ENCODE measurements around the gene FASN.
"Not testable (repeated sequence)": the region's sequence is repeated elsewhere in the genome, so short reads cannot be mapped to it uniquely, and the experiment has no call there.

The FASN gene

DNA sequence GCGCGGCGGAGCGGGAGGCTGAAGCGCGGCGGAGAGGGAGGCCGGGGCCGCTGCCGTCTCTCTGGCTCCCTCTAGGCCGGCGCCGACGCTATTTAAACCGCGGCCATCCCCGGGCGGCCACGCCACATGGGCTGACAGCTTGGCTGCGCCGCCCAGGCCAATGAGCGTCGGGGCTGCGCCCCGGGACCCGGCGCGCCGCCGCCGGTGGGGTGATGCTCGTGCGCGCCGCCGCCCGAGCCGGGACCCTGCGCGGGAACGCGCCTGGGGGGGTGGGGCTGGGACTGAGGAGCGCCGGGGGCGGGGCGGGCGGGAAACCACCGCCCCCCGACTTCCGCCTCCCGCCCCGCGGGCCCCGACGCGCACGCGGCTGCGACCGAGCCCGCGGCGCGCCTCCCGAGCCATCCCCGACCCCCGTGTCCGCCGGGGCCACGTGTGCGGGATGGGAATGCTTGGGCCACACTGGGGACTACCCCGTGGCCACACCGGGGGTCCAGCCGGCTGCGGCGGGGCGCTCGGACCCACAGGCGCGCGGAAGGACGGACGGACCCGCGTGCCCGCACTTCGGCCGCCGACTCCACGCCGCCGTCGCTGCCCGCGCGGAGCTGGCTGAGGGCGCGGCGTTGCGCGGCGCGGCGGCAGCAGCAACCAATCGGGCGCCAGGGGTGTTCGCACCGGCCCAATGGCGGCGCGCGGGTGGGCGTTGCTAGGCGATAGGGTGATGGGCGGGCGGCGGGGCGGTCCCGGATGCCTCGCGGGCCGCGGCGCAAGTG, at the start of gene FASN:
FASN (minus strand) TSS at position 68 of the 770 bp plus-strand sequence. CDS start 1,791 bp downstream, outside the sequence.
- H3K27ac ChIP-seq (ENCODE audit: low read length), result peak within 1 kb of the TSS; percentile 75
- no peaks in the 10 kb centered on the region for H3K9me3 ChIP-seq (ENCODE audit: control insufficient read depth in 2 of 2, low read length in 2 of 2)
- H3K9ac ChIP-seq (ENCODE audit: low read length in 2 of 2), result peak within 1 kb of the TSS; percentile 75 to 76
- H3K4me3 ChIP-seq (ENCODE audit: low read length in 2 of 2), result peak within 1 kb of the TSS; percentile 59 to 76
- H3K27me3 ChIP-seq (ENCODE audit: control insufficient read depth in 1 of 2, insufficient read depth in 2 of 2, low read length in 2 of 2), result no peaks in the 10 kb centered on the region
- H3K4me1 ChIP-seq (ENCODE audit: control insufficient read depth, insufficient read depth, low read length), result peaks cover 36% of the 10 kb centered on the region
- H3K36me3 ChIP-seq (ENCODE audit: control insufficient read depth in 2 of 2, insufficient read depth in 2 of 2, low read length in 2 of 2), result peaks cover 5% of the 10 kb centered on the region in 2 donors

DNA sequence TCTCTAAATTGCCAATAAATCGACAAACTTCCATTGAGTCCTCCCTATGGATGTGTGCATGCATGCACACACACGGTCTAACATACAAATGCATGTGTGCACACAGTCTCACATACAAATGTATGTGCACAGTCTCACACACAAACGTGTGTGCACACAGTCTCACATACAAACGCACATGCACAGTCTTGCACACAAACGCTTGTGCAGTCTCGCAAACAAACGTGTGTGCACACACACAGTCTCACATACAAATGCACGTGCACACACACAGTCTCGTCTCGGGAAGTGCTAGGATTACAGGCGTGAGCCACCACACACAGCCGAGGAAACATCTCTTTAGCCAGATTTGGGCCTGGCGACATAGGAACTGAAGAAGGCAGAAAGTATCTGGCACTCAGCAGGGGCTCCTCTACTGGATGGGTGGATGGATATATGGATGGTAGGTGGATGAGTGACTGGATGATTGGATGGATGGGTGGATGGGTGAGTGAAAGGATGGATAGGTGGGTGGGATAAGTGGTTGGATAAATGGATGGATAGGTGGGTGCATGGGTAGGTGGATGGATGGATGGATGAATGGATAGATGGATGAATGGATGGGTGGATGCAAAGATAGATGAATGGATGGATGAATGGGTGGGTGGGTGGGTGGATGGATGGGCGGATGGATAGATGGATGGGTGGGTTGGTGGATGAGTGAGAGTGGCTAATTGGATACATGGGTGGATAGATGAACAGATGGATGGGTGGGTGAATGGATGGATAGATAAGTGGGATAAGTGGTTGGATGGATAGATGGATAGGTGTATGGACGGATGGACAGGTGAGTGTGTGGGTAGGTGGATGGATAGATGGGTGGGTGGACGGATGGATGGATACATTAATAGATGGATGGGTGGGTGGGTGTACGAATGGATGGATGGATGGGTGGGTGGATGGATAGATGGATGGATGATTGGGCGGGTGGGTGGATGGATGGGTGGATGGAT, 48.9 kb upstream of the FASN start:
- Histone ChIP-seq H3K36me3 (ENCODE audit: control insufficient read depth in 2 of 2, insufficient read depth in 2 of 2, low read length in 2 of 2) (peaks cover 0 to 6% of the 10 kb centered on the region in 2 donors), H3K27me3 (ENCODE audit: control insufficient read depth in 1 of 2, insufficient read depth in 2 of 2, low read length in 2 of 2) (no peaks in the 10 kb centered on the region), H3K4me1 (ENCODE audit: control insufficient read depth, insufficient read depth, low read length) (no peaks in the 10 kb centered on the region), H3K9me3 (ENCODE audit: control insufficient read depth in 2 of 2, low read length in 2 of 2) (no peaks in the 10 kb centered on the region), H3K4me3 (ENCODE audit: low read length in 2 of 2) (no peak overlapping the region), H3K9ac (ENCODE audit: low read length in 2 of 2) (no peak overlapping the region), H3K27ac (ENCODE audit: low read length) (no peak overlapping the region)

DNA sequence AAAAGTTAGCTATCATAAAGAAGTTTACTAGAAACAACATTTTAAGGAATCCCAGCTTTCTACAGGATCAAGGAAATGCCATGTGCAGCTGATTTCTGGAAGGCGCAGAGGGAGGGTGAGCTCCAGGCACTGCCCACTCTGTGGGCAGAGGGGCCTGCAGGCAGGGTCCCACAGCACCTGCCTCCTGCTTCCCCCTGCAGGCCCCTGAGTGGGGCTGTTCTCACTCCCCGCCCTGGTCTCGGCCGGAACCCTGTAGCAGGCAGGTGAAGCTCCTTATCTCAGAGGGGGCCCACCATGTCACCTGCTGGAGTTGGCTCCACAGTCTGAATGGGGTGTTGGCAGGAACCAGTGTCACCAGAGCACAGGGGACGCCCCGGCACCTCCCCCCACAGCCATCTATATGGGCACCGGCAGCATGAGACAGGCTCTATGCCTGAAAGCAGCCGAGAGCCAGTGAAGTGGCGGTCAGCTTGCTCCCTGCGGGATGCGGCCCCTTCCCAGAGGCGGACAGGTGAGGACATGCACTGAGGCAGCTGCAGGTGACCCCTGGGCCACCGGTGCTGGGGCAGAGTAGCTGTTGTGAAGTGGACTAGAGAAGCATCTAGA, 47.6 kb upstream of the FASN start:
- Histone ChIP-seq H3K9me3 (ENCODE audit: control insufficient read depth in 2 of 2, low read length in 2 of 2) (no peaks in the 10 kb centered on the region), H3K27ac (ENCODE audit: low read length) (no peak overlapping the region), H3K27me3 (ENCODE audit: control insufficient read depth in 1 of 2, insufficient read depth in 2 of 2, low read length in 2 of 2) (no peaks in the 10 kb centered on the region), H3K9ac (ENCODE audit: low read length in 2 of 2) (no peak overlapping the region), H3K4me1 (ENCODE audit: control insufficient read depth, insufficient read depth, low read length) (no peaks in the 10 kb centered on the region), H3K36me3 (ENCODE audit: control insufficient read depth in 2 of 2, insufficient read depth in 2 of 2, low read length in 2 of 2) (peaks cover 0 to 6% of the 10 kb centered on the region in 2 donors), H3K4me3 (ENCODE audit: low read length in 2 of 2) (no peak overlapping the region)

DNA sequence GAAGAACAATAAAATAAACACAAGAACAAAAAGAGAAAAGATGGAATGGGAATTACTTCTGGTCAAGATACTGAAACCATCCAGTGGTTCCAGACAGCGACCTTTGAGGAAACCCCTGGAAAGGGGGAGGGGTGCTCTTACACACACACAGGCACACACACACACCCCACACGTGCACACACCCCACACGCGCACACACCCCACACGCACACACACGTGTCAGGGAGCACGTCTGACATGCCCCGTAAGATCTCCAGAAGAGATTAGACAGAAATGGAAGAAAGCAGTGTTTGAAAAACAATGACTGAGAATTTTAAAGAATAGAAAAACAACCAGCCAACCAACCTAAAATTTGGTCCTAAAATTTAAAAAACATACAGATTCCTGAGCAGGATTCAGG, 45.3 kb upstream of the FASN start:
- Histone ChIP-seq H3K9ac (ENCODE audit: low read length in 2 of 2) (no peak overlapping the region), H3K27ac (ENCODE audit: low read length) (no peak overlapping the region), H3K4me3 (ENCODE audit: low read length in 2 of 2) (no peak overlapping the region), H3K9me3 (ENCODE audit: control insufficient read depth in 2 of 2, low read length in 2 of 2) (no peaks in the 10 kb centered on the region), H3K4me1 (ENCODE audit: control insufficient read depth, insufficient read depth, low read length) (no peaks in the 10 kb centered on the region), H3K27me3 (ENCODE audit: control insufficient read depth in 1 of 2, insufficient read depth in 2 of 2, low read length in 2 of 2) (no peaks in the 10 kb centered on the region), H3K36me3 (ENCODE audit: control insufficient read depth in 2 of 2, insufficient read depth in 2 of 2, low read length in 2 of 2) (peaks cover 0 to 6% of the 10 kb centered on the region in 2 donors)

DNA sequence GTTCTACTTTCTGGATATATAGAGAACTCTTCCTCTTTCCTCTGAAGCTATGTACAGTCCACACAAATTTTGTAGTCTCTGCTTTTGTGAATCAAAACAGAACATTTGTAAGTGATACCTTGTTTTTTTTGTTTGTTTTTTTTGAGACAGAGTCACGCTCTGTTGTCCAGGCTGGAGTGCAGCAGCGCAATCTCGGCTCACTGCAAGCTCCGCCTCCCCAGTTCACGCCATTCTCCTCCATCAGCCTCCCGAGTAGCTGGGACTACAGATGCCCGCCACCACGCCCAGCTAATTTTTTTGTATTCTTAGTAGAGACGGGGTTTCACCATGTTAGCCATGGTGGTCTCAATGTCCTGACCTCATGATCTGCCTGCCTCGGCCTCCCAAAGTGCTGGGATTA, 41.9 kb upstream of the FASN start:
- H3K27ac ChIP-seq (ENCODE audit: low read length); H3K36me3 ChIP-seq (ENCODE audit: control insufficient read depth in 2 of 2, insufficient read depth in 2 of 2, low read length in 2 of 2); H3K4me1 ChIP-seq (ENCODE audit: control insufficient read depth, insufficient read depth, low read length); H3K27me3 ChIP-seq (ENCODE audit: control insufficient read depth in 1 of 2, insufficient read depth in 2 of 2, low read length in 2 of 2); H3K4me3 ChIP-seq (ENCODE audit: low read length in 2 of 2); H3K9me3 ChIP-seq (ENCODE audit: control insufficient read depth in 2 of 2, low read length in 2 of 2); H3K9ac ChIP-seq (ENCODE audit: low read length in 2 of 2): not testable (repeated sequence)

DNA sequence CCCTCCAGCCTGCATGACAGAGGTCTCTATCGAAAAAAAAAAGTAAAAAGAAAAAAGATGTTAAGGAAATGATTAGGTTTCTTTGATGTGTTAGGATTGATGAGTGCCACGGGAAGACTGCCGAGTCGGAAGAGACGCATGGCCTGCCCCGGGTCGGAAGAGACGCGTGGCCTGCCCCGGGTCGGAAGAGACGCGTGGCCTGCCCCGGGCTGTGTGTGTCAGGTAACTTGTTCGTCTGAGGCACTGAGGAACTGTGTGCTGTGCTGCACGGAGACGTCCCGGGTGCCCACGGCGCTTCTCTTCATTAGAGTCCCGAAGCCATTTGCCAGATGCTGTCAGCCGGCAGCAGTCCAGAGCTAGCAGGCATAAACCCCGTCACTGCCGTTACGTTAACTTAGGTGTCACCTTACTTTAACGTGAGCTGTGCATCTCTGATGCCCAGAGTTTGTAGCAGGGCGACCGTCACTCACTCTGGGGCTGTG, 40.5 kb upstream of the FASN start:
- H3K36me3 ChIP-seq (ENCODE audit: control insufficient read depth in 2 of 2, insufficient read depth in 2 of 2, low read length in 2 of 2), result no peaks in the 10 kb centered on the region
- no peak overlapping the region for H3K9ac ChIP-seq (ENCODE audit: low read length in 2 of 2)
- H3K4me3 ChIP-seq (ENCODE audit: low read length in 2 of 2), result no peak overlapping the region
- no peaks in the 10 kb centered on the region for H3K4me1 ChIP-seq (ENCODE audit: control insufficient read depth, insufficient read depth, low read length)
- H3K9me3 ChIP-seq (ENCODE audit: control insufficient read depth in 2 of 2, low read length in 2 of 2), result no peaks in the 10 kb centered on the region
- no peaks in the 10 kb centered on the region for H3K27me3 ChIP-seq (ENCODE audit: control insufficient read depth in 1 of 2, insufficient read depth in 2 of 2, low read length in 2 of 2)
- H3K27ac ChIP-seq (ENCODE audit: low read length), result no peak overlapping the region

DNA sequence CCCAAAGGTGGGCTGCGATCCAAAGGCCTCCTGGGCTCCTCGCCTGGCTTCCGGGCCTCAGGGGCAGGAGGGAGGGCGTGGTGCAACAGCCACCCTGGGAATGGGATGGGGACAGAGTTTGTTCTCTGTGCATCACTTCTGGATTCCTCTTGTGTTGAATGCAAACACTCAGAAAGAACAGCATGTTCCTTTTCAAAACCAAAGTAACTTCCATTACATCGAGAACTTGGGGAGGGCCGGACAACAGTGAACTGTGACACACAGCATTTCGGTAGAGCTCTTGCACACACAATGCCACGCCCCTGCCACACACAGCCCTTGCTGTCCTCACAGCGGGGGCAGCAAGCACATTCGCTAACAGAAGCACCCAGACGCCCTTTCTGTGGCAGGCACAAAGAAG, 36.1 kb upstream of the FASN start:
- Histone ChIP-seq H3K9me3 (ENCODE audit: control insufficient read depth in 2 of 2, low read length in 2 of 2) (no peaks in the 10 kb centered on the region), H3K9ac (ENCODE audit: low read length in 2 of 2) (no peak overlapping the region), H3K36me3 (ENCODE audit: control insufficient read depth in 2 of 2, insufficient read depth in 2 of 2, low read length in 2 of 2) (no peaks in the 10 kb centered on the region), H3K4me1 (ENCODE audit: control insufficient read depth, insufficient read depth, low read length) (no peaks in the 10 kb centered on the region), H3K4me3 (ENCODE audit: low read length in 2 of 2) (no peak overlapping the region), H3K27ac (ENCODE audit: low read length) (no peak overlapping the region), H3K27me3 (ENCODE audit: control insufficient read depth in 1 of 2, insufficient read depth in 2 of 2, low read length in 2 of 2) (no peaks in the 10 kb centered on the region)

DNA sequence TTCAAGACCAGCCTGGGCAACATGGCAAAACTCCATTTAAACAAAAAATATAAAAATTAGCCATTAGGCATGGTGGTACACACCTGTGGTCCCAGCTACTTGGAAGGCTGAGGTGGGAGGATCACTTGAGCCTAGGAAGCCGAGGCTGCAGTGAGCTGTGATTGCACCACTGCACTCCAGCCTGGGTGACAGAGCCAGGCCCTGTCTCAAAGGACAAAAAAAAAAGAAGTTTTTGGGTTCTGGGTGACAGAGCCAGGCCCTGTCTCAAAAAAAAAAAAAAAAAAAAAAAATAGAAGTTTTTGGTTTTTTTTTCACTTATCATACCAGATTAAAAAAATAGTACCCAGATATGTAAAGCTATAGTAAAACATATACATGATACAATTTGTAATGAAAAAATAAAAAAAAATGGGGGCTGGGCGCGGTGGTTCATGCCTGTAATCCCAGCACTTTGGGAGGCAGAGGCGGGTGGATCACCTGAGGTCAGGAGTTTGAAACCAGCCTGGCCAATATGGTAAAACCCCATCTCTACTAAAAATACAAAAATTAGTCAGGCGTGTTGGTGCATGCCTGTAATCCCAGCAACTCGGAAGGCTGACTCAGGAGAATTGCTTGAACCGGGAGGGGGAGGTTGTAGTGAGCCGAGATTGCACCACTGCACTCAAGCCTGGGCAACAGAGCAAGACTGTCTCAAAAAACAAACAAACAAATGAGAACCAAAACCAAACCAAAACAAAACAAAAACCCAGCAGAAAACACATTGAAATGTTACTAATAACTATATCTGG, 35.3 kb upstream of the FASN start:
- H3K9ac ChIP-seq (ENCODE audit: low read length in 2 of 2); H3K36me3 ChIP-seq (ENCODE audit: control insufficient read depth in 2 of 2, insufficient read depth in 2 of 2, low read length in 2 of 2); H3K4me3 ChIP-seq (ENCODE audit: low read length in 2 of 2); H3K4me1 ChIP-seq (ENCODE audit: control insufficient read depth, insufficient read depth, low read length); H3K27me3 ChIP-seq (ENCODE audit: control insufficient read depth in 1 of 2, insufficient read depth in 2 of 2, low read length in 2 of 2); H3K27ac ChIP-seq (ENCODE audit: low read length); H3K9me3 ChIP-seq (ENCODE audit: control insufficient read depth in 2 of 2, low read length in 2 of 2): not testable (repeated sequence)

DNA sequence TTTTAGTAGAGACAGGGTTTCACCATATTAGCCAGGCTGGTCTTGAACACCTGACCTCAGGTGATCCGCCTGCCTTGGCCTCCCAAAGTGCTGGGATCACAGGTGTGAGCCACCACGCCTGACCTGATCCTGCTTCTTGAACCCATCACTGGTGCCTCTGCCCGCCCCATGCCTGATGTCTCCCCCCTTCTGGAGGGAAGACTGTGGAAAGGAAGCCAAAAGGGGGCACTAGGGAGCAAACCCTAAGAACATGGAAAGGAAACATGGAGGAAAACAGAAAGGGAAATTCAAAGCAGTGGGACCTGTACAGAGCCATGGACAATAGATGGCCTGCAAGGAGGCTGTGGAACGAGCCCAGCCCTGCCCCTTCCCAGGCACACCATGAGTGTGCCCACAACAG, 31.1 kb upstream of the FASN start:
- Histone ChIP-seq H3K36me3 (ENCODE audit: control insufficient read depth in 2 of 2, insufficient read depth in 2 of 2, low read length in 2 of 2) (peaks cover 0 to 10% of the 10 kb centered on the region in 2 donors), H3K27me3 (ENCODE audit: control insufficient read depth in 1 of 2, insufficient read depth in 2 of 2, low read length in 2 of 2) (no peaks in the 10 kb centered on the region), H3K9ac (ENCODE audit: low read length in 2 of 2) (no peak overlapping the region), H3K9me3 (ENCODE audit: control insufficient read depth in 2 of 2, low read length in 2 of 2) (no peaks in the 10 kb centered on the region), H3K27ac (ENCODE audit: low read length) (no peak overlapping the region), H3K4me3 (ENCODE audit: low read length in 2 of 2) (no peak overlapping the region), H3K4me1 (ENCODE audit: control insufficient read depth, insufficient read depth, low read length) (no peaks in the 10 kb centered on the region)

DNA sequence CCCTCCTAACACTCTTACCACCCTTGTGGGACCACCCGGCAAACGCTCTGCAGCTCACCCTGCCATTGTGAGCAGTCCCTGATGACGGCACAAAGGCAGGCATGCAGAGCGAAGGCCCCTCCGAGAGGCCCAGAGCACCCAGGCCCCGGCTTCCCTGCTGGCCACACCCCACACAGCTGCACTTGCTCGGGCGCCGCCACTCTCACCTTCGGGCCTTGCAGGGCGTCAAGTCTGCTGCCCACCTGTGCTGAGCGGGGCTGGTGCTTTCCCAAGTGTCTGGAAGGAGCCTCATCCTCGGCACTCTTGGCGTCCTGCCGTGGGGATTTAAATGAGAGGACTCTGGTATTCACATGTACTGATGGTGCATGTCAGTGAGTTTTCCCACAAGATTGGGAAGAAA, 30.3 kb upstream of the FASN start:
- no peaks in the 10 kb centered on the region for H3K4me1 ChIP-seq (ENCODE audit: control insufficient read depth, insufficient read depth, low read length)
- H3K27me3 ChIP-seq (ENCODE audit: control insufficient read depth in 1 of 2, insufficient read depth in 2 of 2, low read length in 2 of 2), result no peaks in the 10 kb centered on the region
- no peak overlapping the region for H3K9ac ChIP-seq (ENCODE audit: low read length in 2 of 2)
- no peaks in the 10 kb centered on the region for H3K9me3 ChIP-seq (ENCODE audit: control insufficient read depth in 2 of 2, low read length in 2 of 2)
- H3K4me3 ChIP-seq (ENCODE audit: low read length in 2 of 2), result no peak overlapping the region
- H3K36me3 ChIP-seq (ENCODE audit: control insufficient read depth in 2 of 2, insufficient read depth in 2 of 2, low read length in 2 of 2), result peaks cover 0 to 10% of the 10 kb centered on the region in 2 donors
- no peak overlapping the region for H3K27ac ChIP-seq (ENCODE audit: low read length)

Measured in stomach smooth muscle (tissue), 2 donors.